DOHH2 (cell line): ENCODE data around the gene CNTNAP2.

Experiments
- H3F3A ChIP-seq: fragments of 200-600 bp; sonication (generic), shearing (Covaris generic); 2 replicates; pipeline ENCODE4 v1.6.0; 2016; ENCODE audit warnings: antibody characterized with exemption, mild to moderate bottlenecking; ENCODE audit not compliant: control insufficient read depth, insufficient read depth
- H3K27ac ChIP-seq: fragments of 200-600 bp; sonication (generic); 2 replicates; pipeline ENCODE4 v1.5.1; 2014; ENCODE audit warnings: low read depth, mild to moderate bottlenecking, low read length, moderate library complexity
- H3K27me3 ChIP-seq: fragments of 200-600 bp; sonication (generic); 2 replicates; pipeline ENCODE4 v1.6.1; 2014; ENCODE audit warnings: mild to moderate bottlenecking, low read length, mixed read lengths; ENCODE audit not compliant: control insufficient read depth
- H3K36me3 ChIP-seq: fragments of 200-600 bp; sonication (generic); 2 replicates; pipeline ENCODE4 v1.6.1; 2014; ENCODE audit warnings: mild to moderate bottlenecking, low read length, moderate library complexity, mixed read lengths; ENCODE audit not compliant: control insufficient read depth
- H3K4me1 ChIP-seq: fragments of 200-600 bp; sonication (generic); 2 replicates; pipeline ENCODE4 v1.6.1; 2014; ENCODE audit warnings: mild to moderate bottlenecking, low read length, mixed read lengths; ENCODE audit not compliant: control insufficient read depth
- H3K4me2 ChIP-seq: fragments of 200-600 bp; sonication (generic); 2 replicates; pipeline ENCODE4 v1.6.0; 2014; ENCODE audit warnings: mild to moderate bottlenecking, low read length, moderate library complexity
- H3K4me3 ChIP-seq: fragments of 200-600 bp; sonication (generic); 2 replicates; pipeline ENCODE4 v1.5.1; 2014; ENCODE audit warnings: mild to moderate bottlenecking, low read length, mixed read lengths
- H3K79me2 ChIP-seq: fragments of 200-600 bp; sonication (generic); 2 replicates; pipeline ENCODE4 v1.6.1; 2014; ENCODE audit warnings: mild to moderate bottlenecking, low read length, mixed read lengths; ENCODE audit not compliant: control insufficient read depth
- H3K9me2 ChIP-seq: fragments of 200-600 bp; sonication (generic); replicated peaks from 2 replicates; pipeline ENCODE4 v1.6.1; 2014; ENCODE audit warnings: mild to moderate bottlenecking, low read length, mixed read lengths; ENCODE audit not compliant: control insufficient read depth
- H3K9me3 ChIP-seq: fragments of 200-600 bp; sonication (generic); 2 replicates; pipeline ENCODE4 v1.6.1; 2014; ENCODE audit warnings: antibody characterized with exemption, low read length, mixed read lengths; ENCODE audit not compliant: control insufficient read depth, insufficient read depth
- H4K20me1 ChIP-seq: fragments of 200-600 bp; sonication (generic); 2 replicates; pipeline ENCODE4 v1.6.0; 2014; ENCODE audit warnings: low read depth, mild to moderate bottlenecking, antibody characterized with exemption, low read length, moderate library complexity; ENCODE audit not compliant: control insufficient read depth, insufficient read depth
- CTCF ChIP-seq: fragments of 200-600 bp; sonication (generic); IDR thresholded peaks from one replicate; pipeline ENCODE4 v1.5.1; 2014; ENCODE audit warnings: antibody characterized with exemption, mild to moderate bottlenecking, low read depth, low read length; ENCODE audit not compliant: poor library complexity, severe bottlenecking
- EZH2phosphoT487 ChIP-seq: fragments of 200-600 bp; sonication (generic); IDR thresholded peaks from 2 replicates; pipeline ENCODE4 v1.6.1; 2017; ENCODE audit warnings: borderline replicate concordance, mild to moderate bottlenecking, antibody characterized with exemption, low read length, moderate library complexity, mixed read lengths

CNTNAP2 gene

DNA sequence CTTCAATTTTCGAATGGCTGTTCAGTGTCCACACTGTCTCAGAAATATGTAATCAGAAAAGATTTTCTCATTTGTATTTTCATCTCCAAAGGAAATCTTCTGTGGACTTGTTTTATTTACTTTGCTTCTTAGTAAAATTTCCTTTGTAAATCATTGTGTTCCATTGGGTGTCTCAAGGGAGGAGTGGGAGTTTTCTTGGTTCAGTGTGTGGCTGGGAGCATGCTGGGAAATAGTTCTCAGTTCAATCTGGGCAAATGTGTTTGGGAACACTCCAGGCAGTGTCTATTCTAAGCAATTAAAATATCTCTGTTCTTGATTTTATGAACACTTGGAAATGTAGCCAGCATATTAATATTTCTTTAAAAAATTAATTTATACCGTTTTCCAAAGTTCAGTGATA lies 1019.8 kb downstream of the CNTNAP2 start:
- no peaks in the 10 kb centered on the region for H3K4me1 ChIP-seq
- no peak overlapping the region for H3K4me2 ChIP-seq
- no peaks in the 10 kb centered on the region for H4K20me1 ChIP-seq
- no peaks in the 10 kb centered on the region for H3K79me2 ChIP-seq
- no peaks in the 10 kb centered on the region for H3F3A ChIP-seq
- H3K36me3 ChIP-seq: no peaks in the 10 kb centered on the region
- H3K27ac ChIP-seq: no peak overlapping the region
- H3K9me2 ChIP-seq: no peaks in the 10 kb centered on the region
- H3K9me3 ChIP-seq: no peaks in the 10 kb centered on the region
- no peaks in the 10 kb centered on the region for H3K27me3 ChIP-seq
- no peak overlapping the region for H3K4me3 ChIP-seq
- TF ChIP-seq EZH2phosphoT487 (no peak), CTCF (no peak)

- no peak for TF ChIP-seq EZH2phosphoT487
- TF ChIP-seq CTCF: no peak
- Histone ChIP-seq H3K9me2 (no peaks in the 10 kb centered on the region), H3K27me3 (no peaks in the 10 kb centered on the region), H3F3A (no peaks in the 10 kb centered on the region), H3K79me2 (no peaks in the 10 kb centered on the region), H3K9me3 (no peaks in the 10 kb centered on the region), H3K36me3 (no peaks in the 10 kb centered on the region), H4K20me1 (no peaks in the 10 kb centered on the region), H3K4me3 (no peak overlapping the region), H3K27ac (no peak overlapping the region), H3K4me2 (no peak overlapping the region), H3K4me1 (no peaks in the 10 kb centered on the region)
Observed at GRCh38 chr7:147145194-147145593, 1028.6 kb downstream of the CNTNAP2 start.

- no peak for TF ChIP-seq EZH2phosphoT487
- TF ChIP-seq CTCF: no peak
- no peaks in the 10 kb centered on the region for H3F3A ChIP-seq
- H3K27me3 ChIP-seq: no peaks in the 10 kb centered on the region
- H3K36me3 ChIP-seq: no peaks in the 10 kb centered on the region
- H3K27ac ChIP-seq: no peak overlapping the region
- no peaks in the 10 kb centered on the region for H4K20me1 ChIP-seq
- H3K4me1 ChIP-seq: no peaks in the 10 kb centered on the region
- H3K4me2 ChIP-seq: no peak overlapping the region
- H3K4me3 ChIP-seq: no peak overlapping the region
- no peaks in the 10 kb centered on the region for H3K79me2 ChIP-seq
- no peaks in the 10 kb centered on the region for H3K9me2 ChIP-seq
- H3K9me3 ChIP-seq: no peaks in the 10 kb centered on the region
Observed at GRCh38 chr7:147146169-147146568, 1029.6 kb downstream of the CNTNAP2 start.

- H3K79me2 ChIP-seq: no peaks in the 10 kb centered on the region
- H3K27ac ChIP-seq: no peak overlapping the region
- no peak overlapping the region for H3K4me3 ChIP-seq
- H3K9me3 ChIP-seq: no peaks in the 10 kb centered on the region
- H3K9me2 ChIP-seq: no peaks in the 10 kb centered on the region
- H3K4me2 ChIP-seq: no peak overlapping the region
- TF ChIP-seq EZH2phosphoT487 (no peak), CTCF (no peak)
- no peaks in the 10 kb centered on the region for H3K27me3 ChIP-seq
- H3K4me1 ChIP-seq: no peaks in the 10 kb centered on the region
- H3F3A ChIP-seq: no peaks in the 10 kb centered on the region
- H4K20me1 ChIP-seq: no peaks in the 10 kb centered on the region
- no peaks in the 10 kb centered on the region for H3K36me3 ChIP-seq
Observed at GRCh38 chr7:147151661-147152060, 1035.1 kb downstream of the CNTNAP2 start.
